Peyer's patch (tissue), 4 donors: ENCODE data around the gene E2F2. TPM values are rescaled to one million over a fixed set of nuclear protein-coding genes. Genes with fewer than 3 reads are reported as not detected.

Experiments
- DNase-seq, 3 donors: peaks; one replicate each; pipeline ENCODE4 v3.0.0-alpha.2; 2017 to 2019
- H3K27ac ChIP-seq, 4 donors: fragments of 200-600 bp; sonication (generic); one replicate each; pipeline ENCODE4 v1.5.1; 2016 to 2019
- H3K27me3 ChIP-seq, 2 donors: fragments of 200-600 bp; sonication (generic); one replicate each; pipeline ENCODE4 v1.5.1; 2019
- H3K36me3 ChIP-seq, 3 donors: fragments of 200-600 bp; sonication (generic); one replicate each; pipeline ENCODE4 v1.5.1; 2016 to 2019
- H3K4me1 ChIP-seq, 4 donors: fragments of 200-600 bp; sonication (generic); one replicate each; pipeline ENCODE4 v1.5.1; 2016 to 2019
- H3K4me3 ChIP-seq, 4 donors: fragments of 200-600 bp; sonication (generic); 1 replicate in 3 of 4; 2 replicates in 1 of 4; pipeline ENCODE4 v1.5.1; 2016 to 2019; ENCODE audit warnings: mild to moderate bottlenecking in 1 of 4
- H3K9me3 ChIP-seq, 4 donors: fragments of 200-600 bp; sonication (generic); one replicate each; pipeline ENCODE4 v1.5.1; 2016 to 2019; ENCODE audit warnings: mild to moderate bottlenecking in 1 of 4
- CTCF ChIP-seq, 6 experiments: fragments of 450-650 bp in 4 of 6; fragments of 200-600 bp in 2 of 6; sonication (generic) in 1 of 6; IDR thresholded peaks; one replicate each; pipeline ENCODE4 v1.5.1; 2017 to 2019; ENCODE audit warnings: antibody characterized with exemption in 6 of 6, mild to moderate bottlenecking in 3 of 6, moderate library complexity in 1 of 6
- POLR2A ChIP-seq, 2 donors: fragments of 450-650 bp; IDR thresholded peaks; one replicate each; pipeline ENCODE4 v1.5.1; 2017; ENCODE audit warnings: antibody characterized with exemption in 2 of 2, mild to moderate bottlenecking in 2 of 2, moderate library complexity in 2 of 2
- total RNA-seq, 4 donors: library from RNA; depleted of rRNA; stranded (reverse); fragments of >200 nt; gene quantifications; one replicate each; pipeline ENCODE4 v1.1.0, GENCODE V29; 2016

Gene E2F2
- total RNA-seq, 4 donors from 2014 or later, result 6.8 to 16.4 (median 13.6) TPM

DNA sequence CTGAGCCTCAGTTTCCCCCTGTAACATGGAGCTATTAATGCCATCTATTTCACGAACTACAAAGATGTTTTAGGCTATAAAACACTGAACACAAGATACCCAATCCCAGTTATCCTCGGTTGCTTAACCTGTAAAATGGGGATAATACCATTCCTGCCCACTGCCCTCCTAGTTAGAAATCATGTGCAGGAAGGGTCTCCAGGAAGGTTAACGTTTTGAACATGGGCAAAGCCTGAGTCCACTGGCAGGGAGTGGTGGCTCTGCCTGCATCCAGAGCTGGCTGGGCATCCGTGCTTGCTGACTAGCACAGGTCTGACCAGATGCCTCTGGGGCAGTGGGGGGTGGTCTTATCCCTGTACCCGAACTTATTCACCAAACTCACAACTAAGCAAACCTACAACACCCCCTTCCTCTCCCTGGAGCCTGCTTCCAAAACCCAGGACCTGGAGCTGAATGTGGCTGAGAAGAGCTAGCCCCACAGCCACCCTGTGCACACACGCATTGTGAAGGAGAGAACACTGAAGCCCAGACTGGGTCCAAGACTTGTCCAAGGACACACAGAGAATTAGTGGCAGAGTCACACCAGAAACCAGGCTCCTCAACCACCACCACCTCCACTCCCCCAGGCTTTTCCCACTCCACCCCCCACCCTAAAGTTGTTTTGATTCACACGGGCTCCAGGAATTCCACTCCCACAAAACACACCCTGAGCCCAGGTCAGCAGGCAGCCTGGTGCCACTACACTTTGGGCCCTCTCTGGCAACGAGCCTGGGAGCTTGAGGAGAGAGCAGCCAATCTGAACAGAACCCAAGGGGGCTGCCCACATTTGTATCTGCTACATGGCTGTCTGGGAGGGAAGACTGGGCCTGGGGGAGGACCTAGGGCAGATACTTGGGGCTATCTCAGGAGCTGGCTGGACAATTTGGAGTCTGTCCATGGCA is 1.6 kb downstream of the E2F2 start:
- DNase-seq, result peak in 2 of 3 donors; percentile 55 to 74
- TF ChIP-seq POLR2A (IDR thresholded peaks at IDR 0.05), result peak in 1 of 2 donors; percentile 36
- TF ChIP-seq CTCF (IDR thresholded peaks at IDR 0.05), result no peak
- Histone ChIP-seq H3K27me3 (no peaks in the 10 kb centered on the region), H3K4me1 (peaks cover 5 to 95% (median 64%) of the 10 kb centered on the region in 4 donors), H3K4me3 (peak overlapping the region in 2 of 4 donors; percentile 65 to 74), H3K9me3 (no peaks in the 10 kb centered on the region), H3K27ac (peak overlapping the region; percentile 64 to 94 (median 82)), H3K36me3 (no peaks in the 10 kb centered on the region)

DNA sequence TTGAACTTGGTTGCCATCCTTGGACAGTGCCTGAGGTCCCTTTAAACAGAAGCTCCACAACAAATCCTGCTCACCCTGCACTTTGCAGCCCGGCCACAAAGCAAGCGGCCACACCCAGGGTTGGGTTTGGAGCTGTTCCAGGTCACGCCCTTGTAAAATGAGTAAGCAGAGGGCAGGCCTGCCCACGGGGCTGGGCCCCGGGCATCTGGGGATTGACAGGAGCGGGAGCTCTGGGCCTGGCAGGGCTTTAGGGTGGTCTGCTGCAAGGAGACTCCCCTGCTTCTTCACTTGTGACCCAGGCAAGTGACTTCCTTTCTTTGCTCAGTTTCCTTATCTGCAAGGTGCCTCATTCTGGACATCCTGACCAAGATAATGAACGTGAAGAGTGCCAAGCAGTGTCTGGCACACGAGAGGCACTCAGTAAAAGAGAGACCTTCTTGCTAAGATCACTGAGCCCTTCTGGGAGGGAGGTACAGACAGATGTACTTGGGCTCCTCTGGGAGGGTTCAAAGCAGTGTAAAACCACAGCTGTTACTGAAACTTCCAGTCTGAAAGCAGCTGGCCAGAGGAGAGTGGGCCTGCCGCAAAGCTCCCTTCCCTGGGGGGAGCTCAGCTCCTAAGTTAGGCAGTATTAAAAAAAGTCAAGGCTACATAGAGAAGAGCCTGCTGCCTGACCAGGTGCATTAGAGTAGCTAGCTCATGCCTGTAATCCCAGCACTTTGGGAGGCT is 2.6 kb downstream of the E2F2 start:
- peak overlapping the region in 2 of 4 donors; percentile 12 to 74 for H3K4me3 ChIP-seq
- no peaks in the 10 kb centered on the region for H3K9me3 ChIP-seq
- no peaks in the 10 kb centered on the region for H3K27me3 ChIP-seq
- DNase-seq, result peak; percentile 66 to 96 (median 95)
- H3K4me1 ChIP-seq, result peaks cover 8 to 89% (median 68%) of the 10 kb centered on the region in 4 donors
- H3K36me3 ChIP-seq, result no peaks in the 10 kb centered on the region
- peak overlapping the region; percentile 64 to 94 (median 82) for H3K27ac ChIP-seq
- TF ChIP-seq POLR2A (IDR thresholded peaks at IDR 0.05) (peak; percentile 52 to 92), CTCF (IDR thresholded peaks at IDR 0.05) (peak in 2 of 6 experiments; percentile 10 to 23)

DNA sequence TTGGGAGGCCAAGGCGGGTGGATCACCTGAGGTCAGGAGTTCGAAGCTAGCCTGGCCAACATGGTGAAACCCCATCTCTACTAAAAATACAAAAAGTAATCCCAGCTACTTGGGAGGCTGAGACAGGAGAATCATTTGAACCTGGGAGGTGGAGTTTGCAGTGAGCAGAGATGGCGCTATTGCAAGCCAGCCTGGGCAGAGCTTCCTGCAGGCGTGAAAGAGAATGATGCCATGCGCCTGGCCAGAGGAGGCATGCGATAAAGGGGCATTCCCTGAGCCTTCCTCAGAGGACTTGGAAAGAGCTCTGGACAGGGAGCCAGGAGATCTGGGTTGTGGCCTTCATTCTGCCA is 3.2 kb downstream of the E2F2 start:
- H3K9me3 ChIP-seq, result no peaks in the 10 kb centered on the region
- no peak for DNase-seq
- H3K36me3 ChIP-seq, result no peaks in the 10 kb centered on the region
- peak overlapping the region; percentile 64 to 94 (median 82) for H3K27ac ChIP-seq
- no peaks in the 10 kb centered on the region for H3K27me3 ChIP-seq
- H3K4me3 ChIP-seq, result no peak overlapping the region
- H3K4me1 ChIP-seq, result peaks cover 8 to 83% (median 64%) of the 10 kb centered on the region in 4 donors
- peak in 2 of 6 experiments; percentile 20 to 25 for TF ChIP-seq CTCF (IDR thresholded peaks at IDR 0.05)
- TF ChIP-seq POLR2A (IDR thresholded peaks at IDR 0.05), result no peak

- H3K27ac ChIP-seq, result peak overlapping the region; percentile 44 to 94 (median 82)
- H3K4me1 ChIP-seq, result peaks cover 8 to 78% (median 61%) of the 10 kb centered on the region in 4 donors
- DNase-seq, result no peak
- TF ChIP-seq POLR2A (IDR thresholded peaks at IDR 0.05), result no peak
- TF ChIP-seq CTCF (IDR thresholded peaks at IDR 0.05), result no peak
- no peaks in the 10 kb centered on the region for H3K9me3 ChIP-seq
- H3K27me3 ChIP-seq, result no peaks in the 10 kb centered on the region
- H3K4me3 ChIP-seq, result no peak overlapping the region
- no peaks in the 10 kb centered on the region for H3K36me3 ChIP-seq
These were observed 3.7 kb downstream of the E2F2 start for GRCh38 chr1:23527366-23527765.

GRCh38 chr1:23526329-23527041 is 4.5 kb downstream of the E2F2 start:
- Histone ChIP-seq H3K27ac (peak overlapping the region in 3 of 4 donors; percentile 69 to 94 (median 83)), H3K27me3 (no peaks in the 10 kb centered on the region), H3K4me1 (peaks cover 8 to 69% (median 55%) of the 10 kb centered on the region in 4 donors), H3K9me3 (no peaks in the 10 kb centered on the region), H3K36me3 (no peaks in the 10 kb centered on the region), H3K4me3 (no peak overlapping the region)
- DNase-seq, result no peak
- TF ChIP-seq CTCF (IDR thresholded peaks at IDR 0.05) (no peak), POLR2A (IDR thresholded peaks at IDR 0.05) (no peak)
